Measurements from ENCODE around the gene ATP11C. TPM values are rescaled to one million over a fixed set of nuclear protein-coding genes. Genes with fewer than 3 reads are reported as not detected.

ATP11C gene
- polyA plus RNA-seq, 2 of the 4 experiments (the other 2 are of a cell fraction), result 16.4 to 34.3 TPM

- FAIRE-seq, result no peak
- peaks cover 29% of the 10 kb centered on the region for H3K4me1 ChIP-seq
- H3K4me3 ChIP-seq, result no peak overlapping the region
- CTCF ChIA-PET, result no interaction called here
- DNase-seq (ENCODE audit: low read depth in 1 of 2, low spot score in 1 of 2), result no peak
- no peak overlapping the region for H3K27ac ChIP-seq
- WGBS (ENCODE audit: missing lambda C conversion rate), result 93% methylated on average over 3 of the region's 3 CpGs
- no peaks in the 10 kb centered on the region for H3K9me3 ChIP-seq
- no peak for ATAC-seq
- POLR2A ChIA-PET, result no interaction called here
- TF ChIP-seq FOSL2 (IDR thresholded peaks at IDR 0.05) (no peak), FOSL2 (CRISPR knock-in tag; IDR thresholded peaks at IDR 0.05) (no peak), HES2 (IDR thresholded peaks at IDR 0.05) (no peak), NPAS2 (CRISPR knock-in tag; IDR thresholded peaks at IDR 0.05; ENCODE audit: borderline replicate concordance) (no peak), NR3C1 (IDR thresholded peaks at IDR 0.05) (no peak), RCOR1 (IDR thresholded peaks at IDR 0.05; ENCODE audit: low read depth, low read length) (no peak), EHF (CRISPR knock-in tag; IDR thresholded peaks at IDR 0.05) (no peak), MYC (IDR thresholded peaks at IDR 0.05; ENCODE audit: borderline replicate concordance, low read length) (no peak), CHD2 (IDR thresholded peaks at IDR 0.05; ENCODE audit: low read length, partially characterized antibody) (no peak), HEYL (CRISPR knock-in tag; IDR thresholded peaks at IDR 0.05) (no peak), RAD21 (conservative IDR thresholded peaks at IDR 0.05 in 1 of 2, IDR thresholded peaks at IDR 0.05 in 1 of 2) (no peak), CEBPB (IDR thresholded peaks at IDR 0.05) (no peak), ATOH8 (CRISPR knock-in tag; IDR thresholded peaks at IDR 0.05; ENCODE audit: low read depth) (no peak), KDM5A (IDR thresholded peaks at IDR 0.05) (no peak), EP300 (IDR thresholded peaks at IDR 0.05) (no peak), PBX3 (IDR thresholded peaks at IDR 0.05) (no peak), E2F6 (IDR thresholded peaks at IDR 0.05; ENCODE audit: borderline replicate concordance, low read depth) (no peak)
- H3K4me2 ChIP-seq, result no peak overlapping the region
Observed at GRCh38 chrX:139825618-139826017, 107.2 kb downstream of the ATP11C start.

- peaks cover 29% of the 10 kb centered on the region for H3K4me1 ChIP-seq
- H3K9me3 ChIP-seq, result no peaks in the 10 kb centered on the region
- ATAC-seq (no peak), DNase-seq (ENCODE audit: low read depth in 1 of 2, low spot score in 1 of 2) (peak in 1 of 2 experiments; percentile 27), FAIRE-seq (peak; percentile 63)
- WGBS (ENCODE audit: missing lambda C conversion rate), result 20% methylated on average over 6 of the region's 6 CpGs
- TF ChIP-seq KDM5A (IDR thresholded peaks at IDR 0.05) (no peak), HEYL (CRISPR knock-in tag; IDR thresholded peaks at IDR 0.05) (no peak), USF2 (IDR thresholded peaks at IDR 0.05) (no peak), JUNB (IDR thresholded peaks at IDR 0.05) (no peak), SMC3 (IDR thresholded peaks at IDR 0.05) (no peak), RAD21 (conservative IDR thresholded peaks at IDR 0.05 in 1 of 2, IDR thresholded peaks at IDR 0.05 in 1 of 2) (no peak), ATOH8 (CRISPR knock-in tag; IDR thresholded peaks at IDR 0.05; ENCODE audit: low read depth) (no peak), FOSL2 (IDR thresholded peaks at IDR 0.05) (no peak), FOSL2 (CRISPR knock-in tag; IDR thresholded peaks at IDR 0.05) (no peak), CTCF (IDR thresholded peaks at IDR 0.05) (no peak), KDM1A (IDR thresholded peaks at IDR 0.05; ENCODE audit: low read depth) (no peak), BHLHE40 (IDR thresholded peaks at IDR 0.05; ENCODE audit: low read depth, low read length) (no peak)
- H3K27ac ChIP-seq, result no peak overlapping the region; a peak in 1 of 6 replicates
- H3K4me2 ChIP-seq, result peak overlapping the region; percentile 52
- ChIA-PET POLR2A (no interaction called here), CTCF (no interaction called here)
- H3K4me3 ChIP-seq, result 0 out of 3 replicates have a peak overlapping the region, but pooled peaks have one; percentile 24
Observed at GRCh38 chrX:139823806-139824205, 109.0 kb downstream of the ATP11C start.
